ENCODE results near the gene LRPAP1.

- TF ChIP-seq CTCF (IDR thresholded peaks at IDR 0.05) = no peak
- TF ChIP-seq EZH2 (IDR thresholded peaks at IDR 0.05; ENCODE audit: borderline replicate concordance, insufficient read depth, low read depth, low read length, poor library complexity, severe bottlenecking) = no peak
These were observed 18.4 kb downstream of the LRPAP1 start for GRCh38 chr4:3513807-3514206.
